Raji (cell line): Measurements from ENCODE around the gene TBX18.

Experiments used
- POLR2A ChIP-seq: IDR thresholded peaks from 2 replicates; pipeline ENCODE4 v1.6.1; 2011; ENCODE audit warnings: low read depth, low read length, control low read depth; ENCODE audit not compliant: insufficient read depth

TBX18 gene

GRCh38 chr6:84776392-84776791 is 12.0 kb upstream of the TBX18 start:
- TF ChIP-seq POLR2A, result no peak

GRCh38 chr6:84775751-84776150 is 11.4 kb upstream of the TBX18 start:
- TF ChIP-seq POLR2A, result no peak

- no peak for TF ChIP-seq POLR2A
These were observed 10.5 kb upstream of the TBX18 start for GRCh38 chr6:84774985-84775284.

GRCh38 chr6:84774157-84774984 is 10.0 kb upstream of the TBX18 start:
- TF ChIP-seq POLR2A, result no peak

- no peak for TF ChIP-seq POLR2A
These were observed 9.2 kb upstream of the TBX18 start for GRCh38 chr6:84773431-84774156.

- TF ChIP-seq POLR2A, result no peak
These were observed 8.7 kb upstream of the TBX18 start for GRCh38 chr6:84773133-84773430.

GRCh38 chr6:84772428-84773132 is 8.2 kb upstream of the TBX18 start:
- no peak for TF ChIP-seq POLR2A

GRCh38 chr6:84771756-84772356 is 7.5 kb upstream of the TBX18 start:
- TF ChIP-seq POLR2A, result no peak

GRCh38 chr6:84771125-84771755 is 6.8 kb upstream of the TBX18 start:
- no peak for TF ChIP-seq POLR2A

- no peak for TF ChIP-seq POLR2A
These were observed 6.1 kb upstream of the TBX18 start for GRCh38 chr6:84770521-84770920.

- TF ChIP-seq POLR2A, result no peak
These were observed 4.9 kb upstream of the TBX18 start for GRCh38 chr6:84769306-84769705.

GRCh38 chr6:84768442-84769174 is 4.2 kb upstream of the TBX18 start:
- no peak for TF ChIP-seq POLR2A

GRCh38 chr6:84767526-84768201 is 3.3 kb upstream of the TBX18 start:
- no peak for TF ChIP-seq POLR2A
